ENCODE results near the gene SEL1L3.

DNA sequence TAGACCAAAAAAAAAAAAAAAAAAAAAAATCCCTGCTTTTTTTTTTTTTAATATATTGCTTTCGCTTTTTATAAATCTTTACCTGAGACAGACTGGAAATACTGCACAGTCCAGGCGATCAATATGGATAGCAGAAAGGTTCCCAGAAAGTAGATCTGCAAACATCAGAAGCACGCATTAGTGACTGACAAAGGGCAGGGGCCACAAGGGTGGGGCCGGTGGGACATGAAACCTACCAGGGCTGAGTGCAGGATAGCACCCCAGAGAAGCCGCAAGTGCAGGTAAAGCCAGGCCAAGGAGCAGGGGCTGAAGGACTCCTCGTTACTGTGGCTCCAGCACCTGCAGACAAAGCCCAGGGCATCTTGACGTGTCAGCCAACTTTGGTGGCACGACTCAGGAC, 105.3 kb downstream of the SEL1L3 start:
- TF ChIP-seq, protein P1, sequence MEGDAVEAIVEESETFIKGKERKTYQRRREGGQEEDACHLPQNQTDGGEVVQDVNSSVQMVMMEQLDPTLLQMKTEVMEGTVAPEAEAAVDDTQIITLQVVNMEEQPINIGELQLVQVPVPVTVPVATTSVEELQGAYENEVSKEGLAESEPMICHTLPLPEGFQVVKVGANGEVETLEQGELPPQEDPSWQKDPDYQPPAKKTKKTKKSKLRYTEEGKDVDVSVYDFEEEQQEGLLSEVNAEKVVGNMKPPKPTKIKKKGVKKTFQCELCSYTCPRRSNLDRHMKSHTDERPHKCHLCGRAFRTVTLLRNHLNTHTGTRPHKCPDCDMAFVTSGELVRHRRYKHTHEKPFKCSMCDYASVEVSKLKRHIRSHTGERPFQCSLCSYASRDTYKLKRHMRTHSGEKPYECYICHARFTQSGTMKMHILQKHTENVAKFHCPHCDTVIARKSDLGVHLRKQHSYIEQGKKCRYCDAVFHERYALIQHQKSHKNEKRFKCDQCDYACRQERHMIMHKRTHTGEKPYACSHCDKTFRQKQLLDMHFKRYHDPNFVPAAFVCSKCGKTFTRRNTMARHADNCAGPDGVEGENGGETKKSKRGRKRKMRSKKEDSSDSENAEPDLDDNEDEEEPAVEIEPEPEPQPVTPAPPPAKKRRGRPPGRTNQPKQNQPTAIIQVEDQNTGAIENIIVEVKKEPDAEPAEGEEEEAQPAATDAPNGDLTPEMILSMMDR (IDR thresholded peaks at IDR 0.05): no peak
- TF ChIP-seq POLR2AphosphoS5 (IDR thresholded peaks at IDR 0.05) (no peak), POLR2A (IDR thresholded peaks at IDR 0.05) (no peak), EP300 (IDR thresholded peaks at IDR 0.05) (no peak)

Data from sigmoid colon (tissue), 4 donors.